Measurements from ENCODE around the gene VDR.
"Not testable (repeated sequence)": the region's sequence is repeated elsewhere in the genome, so short reads cannot be mapped to it uniquely, and the experiment has no call there.

VDR gene

DNA sequence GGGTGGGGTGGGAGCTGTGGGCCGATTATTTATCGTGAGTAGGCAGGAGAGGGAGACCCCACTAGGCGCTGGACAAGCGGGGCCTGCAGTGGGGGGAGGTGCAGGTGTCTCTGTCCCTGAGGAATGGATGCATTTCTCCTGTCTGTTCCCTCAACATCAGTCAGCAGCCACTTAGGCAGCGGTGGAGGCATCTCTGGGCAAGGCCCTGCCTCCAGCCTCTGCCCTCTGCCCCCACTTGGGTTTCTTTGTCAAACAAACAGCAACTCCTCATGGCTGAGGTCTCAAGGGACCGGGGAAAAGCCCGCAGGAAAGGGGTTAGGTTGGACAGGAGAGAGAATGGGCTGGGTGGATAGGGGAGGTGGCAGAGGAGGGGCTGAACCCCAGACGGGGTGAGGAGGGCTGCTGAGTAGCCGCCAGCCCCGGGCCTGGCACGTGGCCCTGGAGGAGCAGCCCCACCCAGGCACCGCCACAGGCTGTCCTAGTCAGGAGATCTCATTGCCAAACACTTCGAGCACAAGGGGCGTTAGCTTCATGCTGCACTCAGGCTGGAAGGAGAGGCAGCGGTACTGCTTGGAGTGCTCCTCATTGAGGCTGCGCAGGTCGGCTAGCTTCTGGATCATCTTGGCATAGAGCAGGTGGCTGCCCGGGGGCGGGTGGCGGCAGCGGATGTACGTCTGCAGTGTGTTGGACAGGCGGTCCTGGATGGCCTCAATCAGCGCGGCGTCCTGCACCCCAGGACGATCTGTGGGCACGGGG is 60.4 kb downstream of the VDR start:
- no peak for DNase-seq

DNA sequence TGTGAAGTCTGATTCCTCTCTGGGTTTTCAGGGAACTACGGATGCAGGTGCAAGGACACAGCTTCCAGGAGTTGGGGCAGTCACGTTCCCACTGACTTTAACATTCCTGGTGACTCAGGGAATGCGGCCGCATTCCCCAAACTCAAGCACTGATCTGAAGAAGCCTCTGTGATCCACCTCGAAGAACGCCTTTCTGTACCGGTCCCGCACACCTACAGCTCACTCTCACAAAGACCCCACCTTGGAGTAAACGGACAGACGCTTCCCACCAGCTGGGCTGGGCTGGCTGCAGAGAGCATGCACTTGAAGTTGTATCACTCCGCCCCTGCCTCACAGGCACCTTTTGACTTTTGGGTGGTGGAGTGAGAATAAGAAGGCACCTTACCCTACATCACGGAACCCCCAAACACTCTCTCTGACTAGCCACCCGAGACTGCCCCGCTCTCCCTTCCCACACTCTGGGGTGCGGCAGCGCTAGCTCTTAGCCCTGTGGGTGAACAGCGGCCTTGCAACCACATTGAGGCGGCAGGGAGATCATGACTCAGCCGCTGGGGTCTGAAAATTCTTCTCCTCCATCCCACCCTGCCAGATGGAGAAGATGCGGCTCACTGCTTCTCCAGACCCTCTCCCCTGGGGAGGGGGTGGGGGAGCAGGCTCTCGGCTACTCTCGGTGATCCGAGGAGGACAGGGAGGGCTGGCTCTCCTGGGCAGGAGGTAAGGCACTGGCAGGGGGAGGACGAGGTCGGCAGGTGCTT is 61.4 kb downstream of the VDR start:
- no peak for DNase-seq

DNA sequence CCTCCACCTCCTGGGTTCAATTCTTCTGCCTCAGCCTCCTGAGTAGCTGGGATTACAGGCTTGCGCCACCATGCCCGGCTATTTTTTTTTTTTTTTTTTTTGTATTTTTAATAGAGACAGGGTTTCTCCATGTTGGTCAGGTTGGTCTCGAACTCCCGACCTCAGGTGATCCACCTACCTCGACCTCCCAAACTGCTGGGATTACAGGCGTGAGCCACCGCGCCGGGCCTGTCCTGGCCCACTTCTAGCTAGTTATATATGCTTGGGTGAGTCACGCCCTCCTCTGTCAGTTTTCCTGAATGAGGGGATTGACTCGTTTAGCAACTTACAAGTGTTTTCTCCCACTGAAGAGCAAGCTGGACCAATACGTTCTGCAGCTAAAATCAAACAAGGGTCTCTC is 62.3 kb downstream of the VDR start:
- not testable (repeated sequence) for DNase-seq

DNA sequence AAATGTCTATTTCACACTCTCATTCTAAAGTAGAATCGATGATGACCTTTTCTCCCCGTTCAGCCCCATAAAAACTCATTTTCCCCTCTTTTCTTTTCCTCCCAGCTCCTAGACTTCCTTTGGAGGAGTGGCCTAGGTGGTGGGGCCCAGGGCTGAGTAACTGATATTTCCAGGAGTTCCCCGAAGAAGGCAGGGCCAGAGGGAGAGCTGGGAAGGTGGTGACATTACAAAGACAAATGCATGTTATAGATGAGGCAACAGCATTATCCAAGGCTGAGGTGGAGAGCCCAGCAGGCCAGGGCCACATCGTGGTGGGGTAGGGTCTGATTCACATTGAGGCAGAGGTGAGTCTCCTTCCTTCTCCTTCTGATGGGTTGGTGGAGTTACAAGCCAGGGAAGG is 62.9 kb downstream of the VDR start:
- no peak for DNase-seq

DNA sequence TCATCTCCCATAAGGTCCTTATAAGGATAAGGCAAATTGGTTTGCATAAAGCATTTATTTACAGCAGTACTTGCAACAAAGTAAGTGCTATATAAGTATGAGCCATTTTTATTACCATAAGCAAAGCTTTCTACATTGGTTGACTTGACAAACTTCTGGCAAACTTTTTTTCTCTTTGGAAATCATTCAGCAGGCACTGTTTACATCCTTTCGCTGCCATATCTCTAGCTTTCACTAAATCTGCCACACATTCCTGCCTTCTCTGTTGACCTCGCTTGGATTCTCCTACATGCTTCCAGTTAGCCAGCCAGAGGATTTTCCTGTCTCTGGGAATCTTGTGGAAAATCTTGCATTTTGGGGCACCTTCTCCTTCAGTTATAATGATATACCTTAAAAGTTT is 63.3 kb downstream of the VDR start:
- DNase-seq = no peak

DNA sequence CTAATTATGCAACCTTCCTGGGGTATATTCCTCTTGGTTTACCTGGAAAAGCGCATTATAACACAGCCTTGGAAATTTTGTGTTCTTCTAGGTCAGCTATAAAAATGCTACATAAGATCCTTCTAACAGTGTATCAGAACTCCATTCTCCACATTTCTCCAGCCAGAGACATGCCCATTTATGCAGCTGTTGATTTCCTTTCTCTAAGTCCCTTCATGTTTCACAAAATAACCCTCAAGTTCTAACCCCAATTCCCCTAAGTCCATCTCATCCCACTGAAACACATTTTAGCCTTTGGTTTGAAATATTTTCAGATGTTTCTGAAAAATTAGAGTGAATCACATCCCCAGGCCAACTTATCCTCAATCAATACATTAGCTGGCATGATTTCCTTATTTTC is 64.2 kb downstream of the VDR start:
- no peak for DNase-seq

DNA sequence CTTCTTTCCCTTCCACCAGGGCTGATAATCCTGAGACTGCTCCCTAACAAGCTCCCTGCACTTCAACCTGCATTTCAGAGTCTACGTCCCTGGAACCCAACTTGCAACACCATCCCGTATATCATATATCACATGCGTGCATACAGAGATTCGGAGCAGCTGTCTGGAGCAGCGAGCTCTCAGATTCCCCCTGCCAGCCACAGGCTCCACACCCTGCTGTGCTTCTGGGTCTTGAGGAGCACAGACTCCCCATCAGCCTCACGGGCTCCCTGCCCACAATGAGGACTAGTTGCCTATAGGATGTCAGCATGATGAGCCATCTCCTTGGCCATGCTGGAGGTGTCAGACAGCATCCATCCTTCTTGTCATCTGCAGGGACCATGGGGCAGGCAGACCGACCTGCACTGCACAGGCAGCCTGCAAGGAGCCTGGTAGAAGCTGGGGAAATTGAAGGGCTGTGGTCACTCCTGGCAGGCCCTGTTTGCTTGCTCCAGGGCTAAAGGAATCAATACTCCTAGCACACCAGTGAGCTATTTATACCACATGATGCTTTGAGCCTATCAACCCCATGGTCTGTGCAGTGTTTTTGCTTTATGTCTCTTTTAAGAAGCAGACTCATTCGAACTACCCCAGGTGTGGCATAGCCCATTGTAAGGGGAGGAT is 65.4 kb downstream of the VDR start:
- DNase-seq = no peak

DNA sequence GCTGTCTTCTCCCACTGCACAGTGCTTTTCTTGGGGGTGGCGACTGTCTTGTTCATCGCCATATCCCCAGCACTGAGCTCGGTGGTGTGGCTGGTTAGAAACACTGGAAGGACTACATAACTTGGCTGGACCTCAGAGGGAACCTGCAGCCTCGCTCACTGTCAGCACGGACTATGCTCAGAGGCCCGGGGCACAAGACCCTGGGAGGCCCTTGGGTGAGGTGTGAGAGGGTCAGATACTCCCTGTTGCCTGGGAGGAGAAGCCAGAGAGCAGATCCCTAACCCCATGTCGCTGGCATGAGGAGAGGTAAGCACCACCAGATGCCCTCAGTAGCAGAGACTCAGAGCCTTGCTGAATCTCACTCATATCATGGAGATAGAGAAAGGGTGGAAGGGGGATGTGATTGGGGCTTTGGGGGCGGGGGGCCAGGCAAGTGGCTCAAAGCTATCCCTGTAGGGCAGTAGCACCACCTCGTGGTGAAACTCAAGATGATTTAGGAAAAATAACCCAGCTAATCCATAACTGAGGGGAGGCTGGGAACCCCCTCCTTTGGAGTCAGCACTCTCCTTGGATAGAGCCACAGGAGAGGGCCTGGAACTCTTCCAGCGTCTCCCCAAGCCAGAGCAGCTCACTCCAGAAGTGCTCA is 66.4 kb downstream of the VDR start:
- no peak for DNase-seq

DNA sequence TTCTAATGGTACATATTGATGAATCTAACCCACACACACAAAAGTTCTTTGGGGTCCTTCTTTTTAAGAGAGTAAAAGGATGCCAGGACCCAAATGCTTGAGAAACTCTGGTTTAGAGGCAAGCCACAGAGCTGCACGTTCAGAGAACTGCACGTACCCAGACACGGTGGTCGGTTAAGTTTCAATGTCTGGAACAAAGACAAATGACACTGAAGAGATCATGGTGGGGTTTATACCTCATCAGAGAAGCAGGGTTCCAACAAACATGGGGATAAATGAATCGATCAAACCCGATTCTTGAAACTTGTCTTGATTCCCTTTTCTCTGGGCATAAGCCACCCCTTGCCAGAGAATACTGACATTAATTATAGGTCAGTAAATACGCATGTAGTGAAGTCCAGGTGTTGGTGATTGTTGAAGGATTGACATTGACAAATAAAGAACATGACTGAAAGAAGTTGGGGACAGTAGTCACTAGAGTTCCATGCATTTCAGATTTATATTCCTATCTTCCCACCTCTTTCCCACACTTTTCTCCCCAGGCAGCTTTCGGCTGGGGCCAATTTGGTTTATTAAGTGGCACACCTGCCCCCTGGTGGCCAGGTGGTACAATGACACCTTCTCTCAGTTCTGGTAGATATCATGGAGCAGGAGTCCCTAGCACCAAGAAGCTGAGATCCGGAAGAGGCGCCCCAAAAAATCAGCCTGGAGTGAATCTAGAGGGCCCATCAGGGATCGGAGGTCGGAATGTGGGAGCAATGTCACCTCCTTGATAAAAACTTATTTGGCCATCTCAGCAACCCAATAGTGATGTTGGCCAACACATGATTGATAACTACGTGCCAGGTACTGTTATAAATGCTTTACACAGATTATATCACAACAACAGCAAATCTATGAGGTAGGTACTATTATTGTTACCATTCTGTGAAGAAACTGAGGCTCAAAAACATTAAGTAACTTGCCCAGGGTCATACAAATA is 67.3 kb downstream of the VDR start:
- peak in 1 of 2 experiments; percentile 68 for DNase-seq

DNA sequence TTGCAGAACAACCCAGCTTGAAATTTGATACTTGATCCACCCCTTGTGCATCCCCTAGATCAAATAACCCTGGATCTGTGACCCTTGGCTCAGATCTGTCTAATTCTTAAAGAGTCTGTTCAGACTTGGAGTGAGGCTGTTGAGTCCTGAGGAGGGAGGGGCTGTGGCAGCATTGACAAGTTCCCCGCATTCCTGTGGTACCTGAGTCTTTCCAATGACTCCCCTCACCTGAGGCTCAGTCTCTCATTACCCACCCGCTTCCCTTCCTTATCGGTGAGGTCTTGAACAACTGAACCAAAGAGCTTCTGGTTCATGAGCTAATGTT is 69.0 kb downstream of the VDR start:
- no peak for DNase-seq

DNA sequence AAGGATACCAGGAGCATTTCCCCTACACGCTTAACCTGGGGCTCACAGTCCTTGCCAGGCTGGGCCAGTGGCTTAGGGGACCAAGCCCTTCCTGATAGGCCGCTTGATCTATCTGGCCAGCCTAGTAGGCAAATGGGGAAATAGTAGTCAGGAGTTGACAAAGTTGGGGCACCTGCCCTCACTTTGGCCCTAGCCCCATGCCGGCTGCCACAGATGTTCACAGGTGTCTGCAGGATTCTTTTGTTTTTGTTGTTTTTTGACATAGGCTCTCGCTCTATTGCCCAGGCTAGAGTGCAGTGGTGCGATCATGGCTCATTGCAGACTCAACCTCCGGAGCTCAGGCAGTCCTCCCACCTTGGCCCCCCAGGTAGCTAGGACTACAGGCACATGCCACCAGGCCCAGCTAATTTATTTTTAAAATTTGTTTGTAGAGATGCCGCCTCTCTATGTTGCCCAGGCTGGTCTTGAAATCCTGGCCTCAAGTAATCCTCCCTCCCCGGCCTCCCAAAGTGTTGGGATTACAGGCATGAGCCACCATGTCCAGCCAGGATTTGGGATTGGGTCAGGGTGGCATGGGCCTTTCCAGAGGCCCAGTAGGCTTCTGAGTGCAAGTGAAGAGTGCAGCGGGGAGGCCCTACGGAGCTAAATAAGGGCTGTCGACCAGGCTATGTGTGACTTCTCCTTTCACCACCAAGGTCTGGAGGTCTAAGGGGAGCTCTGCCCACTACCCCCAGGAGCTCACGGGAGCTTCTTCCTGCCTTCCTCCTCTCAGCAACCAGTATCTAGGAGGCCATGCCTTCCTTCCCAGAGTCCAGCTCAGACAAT is 69.6 kb downstream of the VDR start:
- DNase-seq = no peak

DNA sequence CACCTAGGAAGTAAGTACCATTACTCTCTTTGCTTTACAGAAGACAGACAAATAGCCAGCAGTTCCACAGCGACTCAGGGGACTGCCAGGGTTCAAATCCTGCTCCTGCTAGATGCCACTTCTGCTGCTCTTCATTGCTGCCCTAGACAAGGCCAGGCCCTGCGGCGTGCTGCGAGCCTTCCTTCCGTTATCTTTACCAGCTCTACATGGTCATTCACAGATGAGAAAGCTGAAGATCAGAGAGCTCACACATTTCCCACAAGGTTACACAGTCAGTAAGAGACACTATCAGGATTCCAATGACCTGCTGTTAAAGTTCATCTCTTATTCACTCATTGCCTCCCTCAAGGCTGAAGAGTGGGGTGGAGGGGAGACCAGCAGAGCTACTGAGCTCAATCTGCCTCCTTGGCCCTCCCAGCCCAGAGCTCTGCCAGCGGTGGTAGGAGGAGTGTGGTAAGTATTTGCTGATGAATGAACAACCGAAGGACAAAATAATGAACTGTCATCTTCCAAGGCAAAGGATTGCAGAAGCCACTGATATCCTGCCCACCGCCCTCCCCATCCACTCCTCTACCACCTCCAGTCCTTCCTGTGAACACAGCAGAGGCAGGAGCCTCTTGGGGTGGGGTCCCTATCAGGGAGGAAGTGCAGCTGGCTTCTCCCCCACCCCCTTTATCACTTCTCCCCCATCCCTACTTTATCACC is 70.4 kb downstream of the VDR start:
- no peak for DNase-seq

DNA sequence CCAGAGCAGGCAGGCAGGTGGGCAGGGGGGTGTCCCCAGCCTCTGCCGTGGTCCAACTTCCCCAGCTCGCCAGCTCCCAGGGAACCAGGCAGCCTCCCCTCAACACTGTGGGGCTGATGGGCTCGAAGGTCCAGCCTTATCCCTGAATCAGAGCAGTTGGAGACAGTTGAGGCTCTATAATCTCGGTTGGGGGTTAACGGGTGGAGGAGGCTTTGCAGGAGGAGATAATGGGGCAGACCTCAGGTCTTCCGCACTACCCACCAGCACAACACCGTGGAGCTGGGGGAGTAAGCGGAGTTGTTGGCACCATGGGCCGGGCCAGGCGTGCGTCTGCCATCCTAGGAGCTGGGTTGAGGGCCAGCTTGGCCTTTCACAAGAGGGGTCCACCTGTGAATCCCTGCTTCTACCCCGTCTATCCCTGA is 71.2 kb downstream of the VDR start:
- no peak for DNase-seq

DNA sequence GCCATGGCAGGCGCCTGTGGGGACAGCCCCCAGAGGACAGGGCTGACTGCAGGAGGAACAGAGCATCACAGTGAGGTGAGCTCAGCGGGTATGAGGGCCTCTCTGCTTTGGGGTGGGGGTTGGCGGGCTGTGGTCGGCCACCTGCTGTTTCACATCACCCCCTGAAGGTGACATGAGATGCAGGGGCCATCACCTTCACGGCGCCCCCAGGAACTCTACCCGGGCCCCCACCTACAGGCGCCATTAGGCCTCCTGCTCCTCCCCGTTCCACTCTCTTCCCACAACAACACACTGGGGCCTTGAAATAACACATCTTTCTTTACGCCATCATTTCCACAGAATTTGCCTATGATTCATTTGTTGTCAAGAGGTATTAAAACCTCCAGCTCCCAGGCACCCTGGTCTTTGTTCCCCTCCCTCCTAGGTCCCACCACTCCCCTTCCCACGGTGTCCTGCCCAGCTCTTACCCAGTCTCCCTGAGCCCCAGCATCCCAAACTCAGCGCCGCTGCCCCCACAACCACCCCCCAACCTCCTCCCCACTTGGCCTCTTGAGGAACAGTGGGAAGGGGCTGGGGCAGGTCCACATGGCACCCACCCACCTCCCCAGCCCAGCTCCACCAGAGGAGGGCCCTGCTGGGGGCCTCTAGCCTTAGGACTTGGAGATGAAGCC is 72.4 kb downstream of the VDR start:
- no peak for DNase-seq

DNA sequence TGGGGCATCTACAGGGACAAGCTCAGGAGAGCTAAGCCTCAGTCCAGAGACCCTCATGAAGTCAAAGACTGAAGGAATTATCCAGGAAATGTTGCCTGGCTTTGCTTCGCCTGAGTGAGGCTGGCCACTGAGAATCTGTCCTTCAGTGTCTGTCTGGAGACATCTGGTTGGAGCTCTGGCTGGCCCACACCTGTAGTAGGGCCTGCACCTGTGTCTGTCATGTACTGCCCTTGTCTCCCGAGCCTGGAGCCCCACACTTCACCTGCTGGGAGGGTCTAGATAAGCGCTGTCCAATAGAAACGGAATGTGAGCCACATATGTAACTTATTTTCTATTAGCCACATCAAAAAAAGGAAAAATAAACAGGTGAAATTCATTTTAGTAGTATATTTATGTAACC is 75.2 kb downstream of the VDR start:
- DNase-seq = no peak

DNA sequence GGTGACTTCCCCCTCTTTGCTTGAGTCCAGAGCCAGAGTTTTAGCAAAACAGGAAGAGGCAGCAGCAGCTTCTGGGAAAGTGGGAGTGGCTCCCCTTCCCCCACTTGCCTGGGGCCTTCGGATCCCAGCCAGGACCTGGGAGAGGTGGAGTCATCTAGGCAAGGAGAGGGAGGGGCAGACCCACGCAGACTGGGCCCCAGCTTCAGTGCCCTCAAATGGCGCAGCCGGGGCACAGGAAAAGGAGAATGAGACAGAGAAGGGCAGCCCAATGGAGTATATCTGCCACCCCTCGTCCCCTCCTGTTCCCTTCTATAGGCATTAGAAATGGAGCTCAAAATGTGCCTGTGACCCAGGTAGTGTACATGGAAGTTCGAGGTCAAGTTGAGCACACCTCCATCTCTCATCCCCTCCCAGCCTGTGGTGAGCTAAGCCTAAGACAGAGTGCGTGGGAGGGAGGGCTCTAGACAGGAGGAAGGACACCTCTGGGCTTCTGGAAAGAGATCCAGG is 75.8 kb downstream of the VDR start:
- DNase-seq = no peak

DNA sequence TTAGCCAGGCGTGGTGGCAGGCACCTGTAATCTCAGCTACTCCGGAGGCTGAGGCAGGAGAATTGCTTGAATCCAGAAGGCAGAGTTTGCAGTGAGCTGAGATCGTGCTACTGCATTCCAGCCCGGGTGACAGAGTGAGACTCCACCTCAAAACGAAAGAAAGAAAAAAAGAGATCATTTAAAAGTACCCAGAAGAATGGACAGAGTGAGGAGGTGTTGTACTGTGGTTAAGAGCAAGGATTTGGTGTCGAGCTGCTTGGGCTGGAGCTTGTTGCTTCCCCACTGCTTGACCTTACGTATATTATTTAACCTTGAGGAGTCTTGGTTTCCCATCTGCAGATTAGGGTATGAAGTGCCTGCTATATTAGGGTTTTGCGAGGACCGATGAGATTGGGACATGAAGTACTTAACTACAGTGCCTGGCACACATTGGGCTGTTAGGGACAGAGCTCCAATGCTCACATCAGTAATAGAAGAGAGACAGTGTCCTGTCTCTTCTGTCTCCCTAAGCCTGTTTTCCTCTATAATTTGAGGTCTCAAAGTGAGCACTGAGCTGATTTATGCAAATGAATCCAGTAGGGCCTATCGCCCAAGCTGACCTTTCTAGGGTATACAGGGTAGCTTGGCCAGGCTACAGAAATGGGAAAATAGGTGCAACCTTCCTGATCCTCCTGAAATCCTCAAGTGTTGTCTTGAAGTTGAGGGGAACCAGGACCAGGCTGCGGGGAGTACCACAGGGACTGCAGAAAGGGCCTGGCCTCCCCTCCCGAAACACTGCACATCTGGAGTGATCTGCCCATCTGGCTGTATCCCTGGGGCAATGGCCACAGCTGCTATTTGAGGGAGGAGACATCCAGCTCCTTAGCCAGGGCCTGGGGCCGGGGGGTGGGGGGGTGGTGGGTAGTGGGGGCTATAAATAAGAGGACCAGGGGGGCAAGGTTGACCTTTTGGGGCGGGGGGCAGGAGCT is 76.5 kb downstream of the VDR start:
- DNase-seq = no peak

DNA sequence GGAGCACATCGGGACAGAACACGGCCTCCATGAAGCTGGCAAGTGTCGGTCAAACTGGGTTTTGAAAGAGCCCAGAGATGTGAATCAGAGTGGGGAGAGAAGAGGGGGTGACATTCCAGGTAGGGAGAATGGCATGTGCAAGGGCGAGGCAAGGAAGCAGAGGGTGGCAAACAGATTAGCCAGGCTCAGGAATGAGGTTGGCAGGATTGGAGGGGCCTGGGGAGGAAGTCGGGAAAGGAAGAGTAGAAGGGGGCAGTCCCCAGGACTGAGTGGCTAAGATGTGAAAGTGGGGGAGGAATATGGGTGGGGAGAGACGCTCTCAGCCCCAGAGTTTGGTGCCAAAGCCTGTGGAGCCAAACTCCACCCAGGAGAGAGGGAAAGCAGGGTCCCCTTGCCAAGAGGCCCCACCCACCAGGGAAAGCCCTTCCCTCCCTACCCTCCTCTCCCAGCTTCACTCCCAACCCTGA is 79.6 kb downstream of the VDR start:
- no peak for DNase-seq

DNA sequence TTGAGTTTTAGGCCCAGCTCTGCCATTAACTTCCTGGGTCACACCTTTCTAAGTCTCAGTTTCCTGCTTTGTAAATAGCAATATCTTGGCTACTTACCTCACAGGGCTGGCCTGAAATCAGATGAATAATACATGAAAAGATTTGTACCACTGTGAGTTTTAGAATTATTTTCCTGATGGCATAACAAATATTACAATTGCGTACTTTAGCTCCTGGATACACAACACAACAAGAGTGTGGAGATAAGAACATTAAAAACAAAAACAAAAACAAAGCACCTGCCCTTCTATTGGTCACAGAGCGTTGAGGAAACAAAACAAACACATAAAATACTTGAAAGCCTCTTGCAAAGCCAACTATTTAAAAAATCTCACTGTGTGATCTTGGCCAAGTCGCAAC is 80.2 kb downstream of the VDR start:
- no peak for DNase-seq

Data from cerebellar nuclear complex (tissue), 1 donor.